ENCODE data around the gene XIST. TPM values are rescaled to one million over a fixed set of nuclear protein-coding genes. Genes with fewer than 3 reads are reported as not detected.

XIST gene
- polyA plus RNA-seq, 1 donor from 2014 or later = 0.31 TPM

- Histone ChIP-seq H3K4me3 (ENCODE audit: low read length) (no peak overlapping the region), H3K9ac (ENCODE audit: low read length) (no peak overlapping the region), H3K36me3 (ENCODE audit: insufficient read depth, low read length) (no peaks in the 10 kb centered on the region), H3K27ac (ENCODE audit: low read length) (no peak overlapping the region), H3F3A (ENCODE audit: insufficient read depth, low read length, poor library complexity, severe bottlenecking) (no peaks in the 10 kb centered on the region), H4K20me1 (ENCODE audit: insufficient read depth) (no peaks in the 10 kb centered on the region), H3K9me2 (ENCODE audit: insufficient read depth, low read length) (no peaks in the 10 kb centered on the region), H2AFZ (ENCODE audit: low read depth, low read length) (no peak overlapping the region), H3K9me3 (ENCODE audit: low read length) (no peaks in the 10 kb centered on the region), H3K27me3 (ENCODE audit: insufficient read depth, low read depth, low read length) (no peaks in the 10 kb centered on the region), H3K79me2 (replicated peaks; ENCODE audit: insufficient read depth, low read length) (no peaks in the 10 kb centered on the region), H3K4me2 (ENCODE audit: low read length) (no peak overlapping the region)
- no peak for TF ChIP-seq POLR2AphosphoS5 (IDR thresholded peaks at IDR 0.05)
- TF ChIP-seq CTCF (IDR thresholded peaks at IDR 0.05; ENCODE audit: poor library complexity, severe bottlenecking) = no peak
- TF ChIP-seq SMC3 (conservative IDR thresholded peaks at IDR 0.05; ENCODE audit: poor library complexity) = no peak
- TF ChIP-seq REST (IDR thresholded peaks at IDR 0.05; ENCODE audit: borderline replicate concordance) = no peak
Measured at GRCh38 chrX:73863268-73863667, 10.8 kb upstream of the XIST start.

- TF ChIP-seq SMC3 (conservative IDR thresholded peaks at IDR 0.05; ENCODE audit: poor library complexity) = no peak
- TF ChIP-seq TAF1 (IDR thresholded peaks at IDR 0.05; ENCODE audit: low read depth) = no peak
- TF ChIP-seq EZH2 (IDR thresholded peaks at IDR 0.05; ENCODE audit: borderline replicate concordance, insufficient read depth, low read length, poor library complexity, severe bottlenecking) = no peak
- no peak for TF ChIP-seq POLR2AphosphoS5 (IDR thresholded peaks at IDR 0.05)
- no peak for TF ChIP-seq RAD21 (conservative IDR thresholded peaks at IDR 0.05)
- TF ChIP-seq REST (IDR thresholded peaks at IDR 0.05; ENCODE audit: borderline replicate concordance) = no peak
- no peak for TF ChIP-seq CTCF (IDR thresholded peaks at IDR 0.05; ENCODE audit: poor library complexity, severe bottlenecking)
- no peak for TF ChIP-seq EP300 (conservative IDR thresholded peaks at IDR 0.05; ENCODE audit: poor library complexity, severe bottlenecking)
- TF ChIP-seq MXI1 (conservative IDR thresholded peaks at IDR 0.05; ENCODE audit: poor library complexity, severe bottlenecking) = no peak
Measured at GRCh38 chrX:73859622-73860021, 7.1 kb upstream of the XIST start.

More at GRCh38 chrX:73859622-73860021, 7.1 kb upstream of the XIST start:
- Histone ChIP-seq H3K4me3 (ENCODE audit: low read length) (no peak overlapping the region), H3K27me3 (ENCODE audit: insufficient read depth, low read depth, low read length) (no peaks in the 10 kb centered on the region), H4K20me1 (ENCODE audit: insufficient read depth) (no peaks in the 10 kb centered on the region), H3K9ac (ENCODE audit: low read length) (no peak overlapping the region), H3K4me2 (ENCODE audit: low read length) (no peak overlapping the region), H3K9me2 (ENCODE audit: insufficient read depth, low read length) (no peaks in the 10 kb centered on the region), H3K9me3 (ENCODE audit: low read length) (no peaks in the 10 kb centered on the region), H3K79me2 (replicated peaks; ENCODE audit: insufficient read depth, low read length) (no peaks in the 10 kb centered on the region), H3K27ac (ENCODE audit: low read length) (no peak overlapping the region), H3F3A (ENCODE audit: insufficient read depth, low read length, poor library complexity, severe bottlenecking) (no peaks in the 10 kb centered on the region), H2AFZ (ENCODE audit: low read depth, low read length) (no peak overlapping the region), H3K36me3 (ENCODE audit: insufficient read depth, low read length) (no peaks in the 10 kb centered on the region)
